Sigmoid colon (tissue), 3 donors: ENCODE results near the gene ALS2.

Experiments used
- CTCF ChIP-seq, 4 experiments: fragments of 450-650 bp in 3 of 4; fragments of 200-600 bp in 1 of 4; IDR thresholded peaks; one replicate each; pipeline ENCODE4 v1.5.1; 2016 to 2019; ENCODE audit warnings: antibody characterized with exemption in 4 of 4, mild to moderate bottlenecking in 3 of 4, moderate library complexity in 2 of 4
- POLR2A ChIP-seq, 2 donors: fragments of 450-650 bp; IDR thresholded peaks; one replicate each; pipeline ENCODE4 v1.6.1; 2016; ENCODE audit warnings: antibody characterized with exemption in 2 of 2, mild to moderate bottlenecking in 2 of 2, moderate library complexity in 2 of 2

- TF ChIP-seq POLR2A (IDR thresholded peaks at IDR 0.05), result no peak
- TF ChIP-seq CTCF (IDR thresholded peaks at IDR 0.05), result no peak
Measured at GRCh38 chr2:201820383-201821007, 39.8 kb upstream of the ALS2 start.
